Subcutaneous adipose tissue (tissue), 4 donors: ENCODE data around the gene NEU1. TPM values are rescaled to one million over a fixed set of nuclear protein-coding genes. Genes with fewer than 3 reads are reported as not detected.

Source experiments
- total RNA-seq, 4 donors: library from RNA; depleted of rRNA; stranded (reverse); fragments of >200 nt; gene quantifications; one replicate each; pipeline ENCODE4 v1.1.0, GENCODE V29; 2016
- TF ChIP-seq, protein P1 (sequence below): fragments of 450-650 bp; IDR thresholded peaks from one replicate; pipeline ENCODE4 v1.5.1; 2016; ENCODE audit warnings: low read depth, mild to moderate bottlenecking, control low read depth, antibody characterized with exemption, moderate library complexity

Gene NEU1
- total RNA-seq, 4 donors from 2014 or later: 24.9 to 46.6 (median 40.2) TPM

DNA sequence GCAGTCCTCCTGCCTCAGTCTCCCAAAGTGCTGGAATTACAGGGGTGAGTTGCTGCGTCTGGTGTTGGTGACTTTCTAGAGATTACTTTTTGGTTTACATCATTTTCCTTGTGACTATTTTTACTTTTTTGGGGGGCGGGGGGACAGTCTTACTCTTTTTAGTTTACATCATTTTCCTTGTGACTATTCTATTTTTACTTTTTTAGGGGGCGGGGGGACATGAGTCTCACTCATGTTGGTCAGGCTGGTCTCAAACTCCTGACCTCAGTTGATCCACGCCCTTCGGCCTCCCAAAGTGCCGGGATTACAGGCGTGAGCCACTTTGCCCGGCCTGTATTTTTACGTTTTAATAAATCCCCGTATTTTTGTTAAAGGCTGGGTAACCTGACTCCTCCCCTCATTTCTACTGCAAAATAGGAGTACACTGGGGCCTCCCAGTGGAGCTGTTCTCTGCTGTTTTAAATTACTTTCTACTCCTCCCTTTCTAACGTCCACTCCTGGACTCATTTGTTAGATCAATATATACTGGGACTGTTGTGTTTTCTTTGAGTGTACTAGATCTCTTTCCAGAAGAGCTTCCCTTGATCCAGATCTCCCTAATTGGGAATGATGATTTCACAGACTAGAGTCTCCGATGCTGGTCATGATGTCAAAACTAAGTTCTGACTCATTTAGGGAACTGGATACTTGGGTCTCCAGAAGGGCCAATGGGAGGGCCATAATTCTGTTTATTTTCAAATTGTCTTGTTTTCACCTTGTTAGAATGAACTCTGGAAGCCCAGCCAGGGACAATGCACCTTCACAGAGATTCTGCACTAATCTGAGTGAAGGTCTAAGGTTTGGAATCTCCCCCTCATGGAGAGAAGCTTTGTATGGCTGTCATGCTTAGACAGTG is 25.9 kb downstream of the NEU1 start:
- TF ChIP-seq, protein P1, sequence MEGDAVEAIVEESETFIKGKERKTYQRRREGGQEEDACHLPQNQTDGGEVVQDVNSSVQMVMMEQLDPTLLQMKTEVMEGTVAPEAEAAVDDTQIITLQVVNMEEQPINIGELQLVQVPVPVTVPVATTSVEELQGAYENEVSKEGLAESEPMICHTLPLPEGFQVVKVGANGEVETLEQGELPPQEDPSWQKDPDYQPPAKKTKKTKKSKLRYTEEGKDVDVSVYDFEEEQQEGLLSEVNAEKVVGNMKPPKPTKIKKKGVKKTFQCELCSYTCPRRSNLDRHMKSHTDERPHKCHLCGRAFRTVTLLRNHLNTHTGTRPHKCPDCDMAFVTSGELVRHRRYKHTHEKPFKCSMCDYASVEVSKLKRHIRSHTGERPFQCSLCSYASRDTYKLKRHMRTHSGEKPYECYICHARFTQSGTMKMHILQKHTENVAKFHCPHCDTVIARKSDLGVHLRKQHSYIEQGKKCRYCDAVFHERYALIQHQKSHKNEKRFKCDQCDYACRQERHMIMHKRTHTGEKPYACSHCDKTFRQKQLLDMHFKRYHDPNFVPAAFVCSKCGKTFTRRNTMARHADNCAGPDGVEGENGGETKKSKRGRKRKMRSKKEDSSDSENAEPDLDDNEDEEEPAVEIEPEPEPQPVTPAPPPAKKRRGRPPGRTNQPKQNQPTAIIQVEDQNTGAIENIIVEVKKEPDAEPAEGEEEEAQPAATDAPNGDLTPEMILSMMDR: no peak

DNA sequence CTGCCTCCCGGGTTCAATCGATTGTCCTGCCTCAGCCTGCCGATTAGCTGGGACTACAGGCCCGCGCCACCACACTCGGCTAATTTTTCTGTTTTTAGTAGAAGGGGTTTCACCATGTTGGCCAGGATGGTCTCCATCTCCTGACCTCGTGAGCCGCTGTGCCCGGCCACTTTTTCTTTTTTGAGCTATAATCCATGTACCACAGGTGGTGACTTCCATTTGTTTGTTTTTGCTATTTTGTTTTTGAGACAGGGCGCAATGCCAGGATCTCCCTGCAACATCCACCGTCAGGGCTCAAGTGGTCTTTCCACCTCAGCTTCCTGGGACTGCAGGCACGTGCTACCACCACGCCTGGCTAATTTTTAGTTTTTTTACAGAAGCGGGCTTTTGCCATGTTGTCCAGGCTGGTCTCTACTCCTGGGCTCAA is 26.6 kb downstream of the NEU1 start:
- TF ChIP-seq, protein P1: no peak

DNA sequence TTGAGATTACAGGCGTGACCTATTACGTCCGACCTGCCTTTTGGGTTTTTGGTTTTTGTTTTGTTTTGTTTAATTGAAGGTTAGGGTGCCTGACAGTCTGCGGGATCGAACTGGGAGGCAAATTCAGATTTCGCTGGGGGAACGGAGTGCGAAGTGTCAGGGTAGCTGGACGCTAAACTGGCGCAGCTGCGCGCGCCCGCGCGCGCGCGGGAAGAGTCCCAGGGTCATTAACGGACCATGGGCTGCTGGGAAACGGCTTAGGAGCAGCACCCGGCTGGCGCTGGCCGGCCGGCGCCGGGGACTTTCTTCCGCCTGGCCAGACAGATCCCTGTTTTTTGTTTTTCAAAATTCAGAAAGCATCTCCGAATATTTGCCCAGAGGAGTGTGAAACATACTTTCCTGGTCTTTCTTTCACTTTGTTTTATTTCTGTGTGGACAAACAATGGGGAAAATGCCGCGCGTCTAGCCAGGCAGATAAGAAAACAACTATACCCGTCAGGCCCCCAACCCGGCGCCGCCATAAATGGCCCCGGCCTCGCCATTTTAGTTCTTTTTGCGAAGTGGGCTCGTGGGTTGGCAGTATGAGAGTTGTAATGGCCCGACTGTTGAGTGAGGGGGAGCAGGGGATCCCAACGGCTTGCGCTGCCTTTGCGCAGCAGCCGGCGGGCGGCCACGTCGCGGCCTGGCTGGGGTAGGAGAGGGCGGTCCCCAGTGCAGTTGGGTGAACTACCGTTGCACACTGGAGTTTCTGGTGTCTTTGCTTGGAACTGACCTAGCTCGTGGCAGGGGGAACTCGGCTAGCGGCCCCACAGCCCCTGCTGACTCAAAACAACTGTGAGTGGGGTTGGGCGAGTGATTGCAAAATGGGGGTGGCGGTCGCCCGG is 28.0 kb downstream of the NEU1 start:
- TF ChIP-seq, protein P1: no peak

DNA sequence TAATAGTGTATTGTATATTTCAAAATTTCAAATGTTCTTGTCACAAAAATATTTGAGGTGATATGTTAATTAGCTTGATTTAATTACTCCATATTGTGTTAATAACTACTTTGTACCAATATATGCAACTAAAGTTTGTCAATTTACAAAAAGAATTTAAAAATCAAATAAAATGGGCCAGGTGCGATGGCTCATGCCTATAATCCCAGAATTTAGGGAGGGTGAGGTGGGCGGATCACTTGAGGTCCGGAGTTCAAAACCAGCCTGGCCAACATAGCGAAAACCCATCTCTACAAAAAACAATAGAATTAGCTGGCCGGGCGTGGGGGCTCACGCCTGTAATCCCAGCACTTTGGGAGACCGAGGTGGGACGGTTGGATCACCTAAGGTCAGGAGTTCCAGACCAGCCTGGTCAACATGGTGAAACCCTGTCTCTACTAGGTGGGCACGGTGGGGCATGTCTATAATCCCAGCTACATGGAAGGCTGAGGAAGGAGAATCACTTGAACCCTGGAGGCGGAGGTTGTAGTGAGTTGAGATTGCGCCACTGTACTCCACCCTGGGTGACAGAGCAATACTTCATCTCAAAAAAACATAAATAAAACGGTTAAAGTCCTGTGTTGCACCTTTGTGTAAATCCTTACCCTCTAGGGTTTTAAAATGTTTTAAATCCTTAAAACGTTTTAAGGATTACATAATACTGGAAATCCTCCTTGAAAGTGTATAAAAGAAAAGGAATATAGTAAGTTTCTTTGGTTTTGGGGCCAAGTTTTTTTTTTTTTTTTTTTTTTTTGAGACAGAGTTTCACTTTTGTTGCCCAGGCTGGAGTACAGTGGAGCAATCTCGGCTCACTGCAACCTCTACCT is 31.0 kb downstream of the NEU1 start:
- TF ChIP-seq, protein P1: no peak

DNA sequence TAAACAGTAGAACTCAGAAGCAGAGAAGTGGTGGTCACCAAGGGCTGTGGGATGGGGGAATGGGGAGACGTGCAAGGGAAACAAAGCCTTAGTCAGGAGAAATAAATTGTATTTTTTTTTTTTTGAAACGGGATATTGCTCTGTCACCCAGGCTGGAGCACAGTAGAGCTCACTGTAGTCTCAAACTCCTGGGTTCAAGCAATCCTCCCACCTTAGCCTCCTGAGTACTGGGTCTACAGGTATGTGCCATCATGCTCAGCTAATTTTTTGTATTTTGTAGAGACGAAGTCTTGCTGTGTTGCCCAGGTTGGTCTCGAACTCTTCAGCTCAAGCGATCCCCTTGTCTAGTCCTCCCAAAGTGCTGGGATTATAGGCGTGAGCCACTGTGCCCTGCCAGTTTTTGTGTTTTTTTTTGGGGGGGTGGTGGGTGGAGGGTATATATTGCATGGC is 31.7 kb downstream of the NEU1 start:
- TF ChIP-seq, protein P1: no peak

DNA sequence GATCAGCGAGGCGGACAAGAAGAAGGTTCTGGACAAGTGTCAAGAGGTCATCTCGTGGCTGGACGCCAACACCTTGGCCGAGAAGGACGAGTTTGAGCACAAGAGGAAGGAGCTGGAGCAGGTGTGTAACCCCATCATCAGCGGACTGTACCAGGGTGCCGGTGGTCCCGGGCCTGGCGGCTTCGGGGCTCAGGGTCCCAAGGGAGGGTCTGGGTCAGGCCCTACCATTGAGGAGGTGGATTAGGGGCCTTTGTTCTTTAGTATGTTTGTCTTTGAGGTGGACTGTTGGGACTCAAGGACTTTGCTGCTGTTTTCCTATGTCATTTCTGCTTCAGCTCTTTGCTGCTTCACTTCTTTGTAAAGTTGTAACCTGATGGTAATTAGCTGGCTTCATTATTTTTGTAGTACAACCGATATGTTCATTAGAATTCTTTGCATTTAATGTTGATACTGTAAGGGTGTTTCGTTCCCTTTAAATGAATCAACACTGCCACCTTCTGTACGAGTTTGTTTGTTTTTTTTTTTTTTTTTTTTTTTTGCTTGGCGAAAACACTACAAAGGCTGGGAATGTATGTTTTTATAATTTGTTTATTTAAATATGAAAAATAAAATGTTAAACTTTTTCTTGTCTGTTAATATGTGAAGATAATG is 32.9 kb downstream of the NEU1 start:
- TF ChIP-seq, protein P1: no peak
